Fibroblast of lung (primary cell): Measurements from ENCODE around the gene SLC25A25. TPM values are rescaled to one million over a fixed set of nuclear protein-coding genes. Genes with fewer than 3 reads are reported as not detected.

ENCODE experiments used
- DNase-seq, 2 donors: peaks; one replicate each; pipeline versions ENCODE4 v3.0.0 to v3.0.0-alpha.2; 2010; ENCODE audit warnings: low read depth in 2 of 2
- H2AFZ ChIP-seq: 2 replicates; pipeline ENCODE4 v1.5.1; 2012; ENCODE audit warnings: low read length, control low read depth, inconsistent platforms
- H3K27ac ChIP-seq: 2 replicates; pipeline ENCODE4 v1.5.1; 2011; ENCODE audit warnings: low read length, control low read depth; ENCODE audit not compliant: insufficient read depth
- H3K27me3 ChIP-seq: 2 replicates; pipeline ENCODE4 v1.5.1; 2011; ENCODE audit warnings: mild to moderate bottlenecking, low read length; ENCODE audit not compliant: control insufficient read depth, insufficient read depth
- H3K36me3 ChIP-seq: 2 replicates; pipeline ENCODE4 v1.5.1; 2011; ENCODE audit warnings: low read length; ENCODE audit not compliant: control insufficient read depth, insufficient read depth
- H3K4me1 ChIP-seq: 2 replicates; pipeline ENCODE4 v1.5.1; 2011; ENCODE audit warnings: low read length; ENCODE audit not compliant: control insufficient read depth, insufficient read depth; ENCODE audit errors: extremely low read depth
- H3K4me2 ChIP-seq: 2 replicates; pipeline ENCODE4 v1.5.1; 2011; ENCODE audit warnings: low read length, control low read depth; ENCODE audit not compliant: insufficient read depth; ENCODE audit errors: extremely low read depth
- H3K4me3 ChIP-seq, 4 experiments: fragments of 200-600 bp in 1 of 4; sonication (generic) in 1 of 4; replicated peaks in 1 of 4; 2 replicates each; pipeline ENCODE4 v1.5.1; 2011 to 2016; ENCODE audit warnings: low read length in 4 of 4, low read depth in 3 of 4, mild to moderate bottlenecking in 3 of 4, control low read depth in 2 of 4, inconsistent platforms in 1 of 4, mixed read lengths in 1 of 4; ENCODE audit not compliant: insufficient read depth in 1 of 4; ENCODE audit errors: control extremely low read depth in 1 of 4
- H3K79me2 ChIP-seq: 2 replicates; pipeline ENCODE4 v1.5.1; 2012; ENCODE audit warnings: mild to moderate bottlenecking, low read length, inconsistent platforms; ENCODE audit not compliant: control insufficient read depth, insufficient read depth
- H3K9ac ChIP-seq: 2 replicates; pipeline ENCODE4 v1.5.1; 2011; ENCODE audit warnings: mild to moderate bottlenecking, low read length, control low read depth; ENCODE audit not compliant: insufficient read depth
- H3K9me3 ChIP-seq: 2 replicates; pipeline ENCODE4 v1.5.1; 2012; ENCODE audit warnings: low read depth, low read length; ENCODE audit not compliant: control insufficient read depth, insufficient read depth
- H4K20me1 ChIP-seq: 2 replicates; pipeline ENCODE4 v1.5.1; 2011; ENCODE audit warnings: low read length; ENCODE audit not compliant: control insufficient read depth, insufficient read depth; ENCODE audit errors: extremely low read depth
- CTCF ChIP-seq, 2 donors: IDR thresholded peaks in 1 of 2; conservative IDR thresholded peaks in 1 of 2; 1 replicate in 1 of 2; 2 replicates in 1 of 2; pipeline ENCODE4 v1.5.1; 2011 to 2012; ENCODE audit warnings: low read length in 2 of 2, control low read depth in 1 of 2, inconsistent platforms in 1 of 2, low read depth in 1 of 2, mild to moderate bottlenecking in 1 of 2
- EZH2 ChIP-seq: IDR thresholded peaks from 2 replicates; pipeline ENCODE4 v1.5.1; 2012; ENCODE audit warnings: low read length, control low read depth, mild to moderate bottlenecking; ENCODE audit errors: missing control alignments
- polyA plus RNA-seq, 2 donors: library from polyadenylated mRNA; depleted of rRNA in 1 of 2; stranded (reverse) in 1 of 2; unstranded in 1 of 2; fragments of >200 nt; gene quantifications; 2 replicates each; pipeline ENCODE4 v1.2.1, GENCODE V29; 2011 to 2012; ENCODE audit warnings: missing spikeins in 1 of 2
- total RNA-seq: library from RNA; depleted of rRNA; stranded (reverse); fragments of >200 nt; gene quantifications from 2 replicates; pipeline ENCODE4 v1.2.1, GENCODE V29; 2014

Gene SLC25A25
- total and polyA plus RNA-seq, 2 donors (not counting 1 experiment from before 2014, with no cell fraction given), result 14.0 to 30.7 TPM

- Histone ChIP-seq H3K27me3 (no peaks in the 10 kb centered on the region), H3K27ac (peak overlapping the region; percentile 99), H3K4me3 (peak overlapping the region in 1 of 4 experiments; percentile 64), H3K4me1 (peaks cover 24% of the 10 kb centered on the region), H3K79me2 (peaks cover 57% of the 10 kb centered on the region), H3K9ac (no peak overlapping the region), H2AFZ (no peak overlapping the region), H3K4me2 (peak overlapping the region; percentile 99), H3K9me3 (no peaks in the 10 kb centered on the region), H4K20me1 (no peaks in the 10 kb centered on the region), H3K36me3 (peaks cover 44% of the 10 kb centered on the region)
- DNase-seq, result no peak
- TF ChIP-seq EZH2, result no peak
Observed at GRCh38 chr9:128100581-128100980, 32.5 kb downstream of the SLC25A25 start.

- TF ChIP-seq CTCF (conservative IDR thresholded peaks at IDR 0.05 in 1 of 2, IDR thresholded peaks at IDR 0.05 in 1 of 2; ENCODE audit: low read depth in 1 of 2, low read length in 2 of 2), result no peak
- TF ChIP-seq EZH2, result no peak
Observed at GRCh38 chr9:128101231-128101661, 33.2 kb downstream of the SLC25A25 start.

GRCh38 chr9:128101690-128102089 lies 33.7 kb downstream of the SLC25A25 start:
- DNase-seq, result no peak
- H3K27ac ChIP-seq, result no peak overlapping the region
- no peaks in the 10 kb centered on the region for H3K27me3 ChIP-seq
- H4K20me1 ChIP-seq, result no peaks in the 10 kb centered on the region
- no peak overlapping the region for H3K9ac ChIP-seq
- peaks cover 55% of the 10 kb centered on the region for H3K36me3 ChIP-seq
- TF ChIP-seq CTCF (conservative IDR thresholded peaks at IDR 0.05 in 1 of 2, IDR thresholded peaks at IDR 0.05 in 1 of 2; ENCODE audit: low read depth in 1 of 2, low read length in 2 of 2) (no peak), EZH2 (no peak)
- H3K4me1 ChIP-seq, result peaks cover 24% of the 10 kb centered on the region
- H3K4me3 ChIP-seq, result no peak overlapping the region
- no peaks in the 10 kb centered on the region for H3K9me3 ChIP-seq
- H3K4me2 ChIP-seq, result no peak overlapping the region
- peaks cover 50% of the 10 kb centered on the region for H3K79me2 ChIP-seq
- H2AFZ ChIP-seq, result no peak overlapping the region

More at GRCh38 chr9:128101231-128101661, 33.2 kb downstream of the SLC25A25 start:
- H4K20me1 ChIP-seq, result no peaks in the 10 kb centered on the region
- H3K4me1 ChIP-seq, result peaks cover 24% of the 10 kb centered on the region
- peaks cover 51% of the 10 kb centered on the region for H3K36me3 ChIP-seq
- H3K4me3 ChIP-seq, result no peak overlapping the region
- H3K27me3 ChIP-seq, result no peaks in the 10 kb centered on the region
- H3K9ac ChIP-seq, result no peak overlapping the region
- H3K4me2 ChIP-seq, result no peak overlapping the region
- peaks cover 54% of the 10 kb centered on the region for H3K79me2 ChIP-seq
- H3K9me3 ChIP-seq, result no peaks in the 10 kb centered on the region
- no peak overlapping the region for H2AFZ ChIP-seq
- DNase-seq, result no peak
- peak overlapping the region; percentile 18 for H3K27ac ChIP-seq
